GM19397 (cell line): ENCODE results near the gene FZD2.
"Not testable (repeated sequence)": the region's sequence is repeated elsewhere in the genome, so short reads cannot be mapped to it uniquely, and the experiment has no call there.

Experiments used
- ATAC-seq: cut with Tn5 transposase; IDR thresholded peaks from one replicate; pipeline ENCODE4 v1.9.1; 2021; ENCODE audit warnings: mild to moderate bottlenecking, moderate library complexity; ENCODE audit not compliant: unreplicated experiment

The FZD2 gene

GRCh38 chr17:44572801-44573200, 15.5 kb downstream of the FZD2 start:
- ATAC-seq: no peak

DNA sequence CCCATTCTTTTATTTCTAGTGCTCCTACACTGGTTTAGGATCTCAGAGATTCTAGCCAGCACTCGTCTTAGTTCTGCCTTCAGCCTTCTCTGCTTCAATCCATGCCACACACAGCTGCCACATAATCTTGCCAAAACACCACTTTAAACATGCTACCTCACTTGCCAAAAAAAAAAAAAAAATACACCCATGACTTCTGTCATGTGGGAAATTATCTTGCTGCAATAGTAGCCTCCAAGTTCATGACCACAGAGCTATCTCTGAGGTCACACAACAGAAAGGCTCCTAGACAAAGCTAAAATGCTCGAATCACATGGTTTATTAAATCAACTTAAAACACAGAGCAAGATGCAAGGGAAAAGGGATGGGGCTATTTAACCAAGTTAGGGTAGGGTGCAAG, 18.1 kb downstream of the FZD2 start:
- ATAC-seq: no peak

DNA sequence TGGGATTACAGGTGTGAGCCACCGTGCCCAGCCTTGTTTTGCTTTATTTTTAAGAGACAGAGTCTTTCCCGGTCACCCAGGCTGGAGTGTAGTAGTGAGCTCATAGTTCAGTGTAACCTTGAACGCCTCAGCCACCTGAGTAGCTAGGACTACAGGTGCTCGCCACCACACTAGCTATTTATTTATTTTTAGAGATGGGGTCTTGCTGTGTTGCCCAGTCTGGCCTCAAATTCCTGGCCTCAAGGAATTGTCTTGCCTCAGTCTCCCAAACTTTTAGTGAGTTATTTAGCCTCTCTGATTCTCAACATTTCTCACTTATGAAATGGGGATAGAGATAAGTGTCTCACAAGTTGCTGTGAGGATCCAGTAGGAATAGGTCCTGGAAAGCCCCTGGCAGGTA, 21.7 kb downstream of the FZD2 start:
- ATAC-seq: no peak

- no peak for ATAC-seq
Observed at GRCh38 chr17:44581868-44582267, 24.6 kb downstream of the FZD2 start.

GRCh38 chr17:44584443-44584842, 27.2 kb downstream of the FZD2 start:
- no peak for ATAC-seq

GRCh38 chr17:44585315-44585714, 28.0 kb downstream of the FZD2 start:
- ATAC-seq: no peak

GRCh38 chr17:44587339-44587738, 30.1 kb downstream of the FZD2 start:
- no peak for ATAC-seq

- no peak for ATAC-seq
Observed at GRCh38 chr17:44589316-44590071, 32.2 kb downstream of the FZD2 start.

- ATAC-seq: not testable (repeated sequence)
Observed at GRCh38 chr17:44590072-44590462, 32.8 kb downstream of the FZD2 start.

GRCh38 chr17:44590762-44591161, 33.5 kb downstream of the FZD2 start:
- not testable (repeated sequence) for ATAC-seq

DNA sequence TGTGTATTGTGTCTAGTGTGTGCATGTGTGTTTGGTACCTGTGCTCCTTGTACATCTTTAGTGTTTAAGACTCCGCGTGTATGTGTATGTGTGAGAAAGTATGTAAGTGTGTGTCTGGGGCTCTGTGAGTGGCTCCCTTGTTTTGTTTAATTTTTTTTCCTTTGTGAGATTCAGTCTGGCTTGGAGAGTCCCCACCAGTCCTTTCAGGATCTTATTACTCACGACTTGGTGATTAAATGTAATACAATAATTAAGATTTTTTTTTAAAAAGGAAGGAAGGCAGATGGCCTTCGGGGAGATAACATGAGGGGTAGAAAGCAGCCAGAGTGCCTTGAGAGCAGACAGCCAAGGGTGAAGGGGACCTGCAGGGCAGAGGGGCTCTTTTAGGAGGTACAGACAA, 33.9 kb downstream of the FZD2 start:
- ATAC-seq: no peak

DNA sequence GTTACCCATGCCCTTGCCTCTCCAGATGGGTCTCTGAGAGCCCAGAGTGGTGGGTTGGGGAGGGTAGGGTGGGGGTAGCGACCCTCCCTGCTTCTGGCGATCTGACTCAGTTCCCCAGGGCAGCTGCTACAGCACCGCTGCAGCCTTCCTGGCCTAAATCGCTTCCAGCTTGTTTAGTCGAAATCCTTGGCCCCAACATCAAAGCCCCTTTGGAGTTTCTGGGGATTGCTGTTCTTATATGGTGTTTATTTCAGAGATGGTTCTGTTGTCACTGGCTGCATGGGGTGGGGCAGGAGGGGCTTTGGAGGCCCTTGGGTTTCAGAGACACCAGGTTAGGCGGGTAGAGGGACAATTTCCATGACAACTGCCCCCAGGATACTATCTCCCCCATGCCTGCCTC, 35.9 kb downstream of the FZD2 start:
- ATAC-seq: no peak

- ATAC-seq: no peak
Observed at GRCh38 chr17:44595216-44595775, 38.0 kb downstream of the FZD2 start.

DNA sequence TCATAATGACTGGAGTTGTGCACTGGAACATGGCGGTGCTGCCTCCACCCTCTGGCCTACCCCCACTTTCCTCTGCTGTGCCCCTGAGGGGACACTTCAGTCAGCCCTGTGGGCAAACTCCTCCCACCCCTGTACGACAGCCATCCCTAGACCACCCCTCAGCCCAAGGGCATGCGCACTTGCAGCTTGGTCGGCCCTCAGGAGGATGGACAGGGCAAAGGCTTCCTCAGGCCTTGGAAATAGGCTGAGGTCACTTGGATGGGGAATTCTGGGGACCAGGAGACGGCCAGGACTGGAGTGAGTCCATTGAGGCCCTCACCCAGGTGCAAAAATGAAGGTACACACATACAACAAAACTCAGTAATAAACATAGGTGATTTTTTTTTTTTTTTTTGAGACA, 41.0 kb downstream of the FZD2 start:
- ATAC-seq: no peak

GRCh38 chr17:44598932-44599297, 41.6 kb downstream of the FZD2 start:
- ATAC-seq: no peak

DNA sequence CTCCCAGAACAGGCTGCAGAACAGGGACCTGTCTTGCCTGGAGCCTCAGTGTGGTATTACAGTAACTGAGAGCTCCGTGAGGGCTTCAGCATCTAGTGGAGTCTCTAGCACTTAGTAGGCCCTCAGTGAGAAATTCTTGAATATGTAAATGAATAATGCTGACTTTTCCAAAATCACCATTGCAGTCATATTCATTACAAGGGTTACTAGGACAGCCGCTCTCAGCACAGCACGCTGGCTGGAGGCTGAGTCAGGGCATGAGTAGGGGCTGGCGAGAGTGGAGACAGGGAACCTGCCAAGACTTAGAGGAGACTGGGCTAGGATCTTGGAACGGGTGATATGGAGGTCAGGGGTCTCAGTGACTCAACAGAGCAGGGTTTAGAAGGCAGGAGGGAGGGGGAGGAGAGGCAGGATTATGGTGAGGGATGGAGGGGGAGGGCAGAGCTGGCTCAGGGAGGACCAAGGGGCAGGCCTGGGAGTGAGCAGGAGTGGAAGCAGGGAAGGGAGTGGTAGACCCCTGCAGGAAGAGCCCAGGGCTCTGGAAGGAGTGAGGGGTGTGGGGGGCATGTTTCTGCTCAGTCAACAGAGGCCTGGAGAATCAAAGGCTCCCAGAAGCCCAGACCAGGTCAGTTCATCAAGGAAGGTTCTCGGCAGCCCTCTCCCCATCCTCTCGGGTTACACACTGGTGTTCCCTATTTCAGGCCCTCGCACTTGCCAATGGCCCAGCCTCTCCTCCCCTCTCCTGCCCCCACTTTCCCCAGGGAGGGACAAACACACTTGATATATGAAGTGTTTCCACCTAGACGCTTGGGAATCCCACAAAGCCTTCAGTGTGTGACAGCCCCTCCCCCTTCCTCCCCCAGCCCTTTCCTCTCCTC, 42.3 kb downstream of the FZD2 start:
- ATAC-seq: no peak

GRCh38 chr17:44601539-44601938, 44.3 kb downstream of the FZD2 start:
- no peak for ATAC-seq

DNA sequence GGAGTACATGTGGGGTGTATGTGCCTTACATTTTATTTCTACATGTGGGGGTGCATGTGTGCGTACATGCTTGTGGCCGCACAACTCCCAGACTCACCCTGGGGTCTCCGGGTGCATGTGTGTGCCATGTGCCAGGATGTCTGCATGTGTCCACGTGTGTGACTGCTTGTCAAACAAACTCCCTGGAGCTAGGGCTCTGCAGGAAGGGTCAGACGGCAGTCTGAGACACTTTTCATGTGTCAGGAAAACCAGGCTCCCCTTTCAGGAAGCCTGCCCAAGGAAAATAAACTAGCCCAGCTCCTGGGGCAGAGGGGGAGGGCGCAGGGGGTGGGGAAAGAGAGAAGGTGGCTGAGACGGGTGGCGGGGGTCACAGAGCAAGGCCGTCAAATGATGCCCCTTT, 44.7 kb downstream of the FZD2 start:
- ATAC-seq: no peak

GRCh38 chr17:44602390-44602789, 45.1 kb downstream of the FZD2 start:
- ATAC-seq: no peak

- ATAC-seq: no peak
Observed at GRCh38 chr17:44602970-44603369, 45.7 kb downstream of the FZD2 start.

GRCh38 chr17:44604116-44604761, 47.0 kb downstream of the FZD2 start:
- ATAC-seq: no peak
